Measurements from ENCODE around the gene PCED1B.
"Not testable (repeated sequence)": the region's sequence is repeated elsewhere in the genome, so short reads cannot be mapped to it uniquely, and the experiment has no call there.

Gene PCED1B

DNA sequence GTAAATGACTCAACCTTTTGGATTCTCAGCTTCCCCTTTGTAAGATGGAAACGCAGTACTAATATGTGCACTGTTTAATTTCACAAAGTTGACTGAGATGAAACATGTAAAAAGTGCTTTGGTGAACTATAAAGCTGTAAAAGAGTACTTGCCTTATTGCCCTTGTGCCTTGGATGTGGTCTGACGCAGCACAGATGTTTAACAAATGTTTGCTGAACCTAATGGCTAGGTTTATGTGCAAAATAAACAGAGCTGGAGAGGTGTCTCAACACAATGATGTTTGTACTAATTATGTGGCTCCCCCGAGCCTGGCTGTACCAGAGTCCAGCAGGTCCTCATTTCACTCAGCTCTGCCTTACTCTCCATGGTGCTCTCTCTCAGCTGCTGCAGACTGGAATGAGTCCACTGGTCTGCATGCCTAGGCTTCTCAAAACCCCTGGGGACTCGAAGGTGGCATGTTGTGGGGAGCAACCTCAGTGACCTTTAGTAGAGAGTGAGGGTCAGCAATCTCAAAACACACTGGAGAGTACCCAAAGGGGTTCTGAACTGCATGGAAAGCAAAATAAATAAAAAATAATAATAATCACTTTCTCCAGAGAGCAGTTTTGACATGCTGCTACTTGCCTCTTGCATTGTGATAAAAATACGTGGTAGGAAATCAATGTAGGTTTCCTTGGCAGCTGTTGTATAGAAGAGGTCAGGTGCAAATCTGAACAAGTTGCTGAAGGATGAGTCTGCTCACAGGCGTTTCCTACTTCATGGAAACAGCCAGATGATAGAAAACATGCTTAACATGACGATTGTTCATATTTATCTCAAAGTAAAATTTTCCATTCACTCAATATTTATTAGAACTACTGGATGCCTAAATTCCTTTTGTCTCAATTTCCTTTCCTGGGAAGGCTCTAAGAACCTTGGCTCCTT lies 8.9 kb downstream of the PCED1B start:
- DNase-seq (ENCODE audit: low spot score): no peak

DNA sequence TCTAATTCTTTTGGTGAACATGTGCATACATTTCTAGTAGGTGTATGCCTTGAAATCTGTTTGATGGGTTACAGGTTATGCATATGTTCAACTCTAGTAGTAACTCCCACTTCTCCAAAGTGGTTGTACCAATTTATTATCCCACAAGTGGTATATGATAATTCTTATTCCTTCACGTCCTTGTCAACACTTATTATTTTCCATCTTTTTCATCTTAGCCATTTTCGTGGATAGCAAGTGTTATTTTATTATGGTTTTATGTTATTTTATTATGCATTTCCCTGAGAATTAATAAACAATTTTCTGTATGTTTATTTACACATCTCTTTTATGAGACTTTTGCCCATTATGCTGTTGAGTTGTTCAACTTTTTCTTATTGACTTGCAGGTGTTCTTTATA lies 11.6 kb downstream of the PCED1B start:
- no peak for DNase-seq (ENCODE audit: low spot score)

DNA sequence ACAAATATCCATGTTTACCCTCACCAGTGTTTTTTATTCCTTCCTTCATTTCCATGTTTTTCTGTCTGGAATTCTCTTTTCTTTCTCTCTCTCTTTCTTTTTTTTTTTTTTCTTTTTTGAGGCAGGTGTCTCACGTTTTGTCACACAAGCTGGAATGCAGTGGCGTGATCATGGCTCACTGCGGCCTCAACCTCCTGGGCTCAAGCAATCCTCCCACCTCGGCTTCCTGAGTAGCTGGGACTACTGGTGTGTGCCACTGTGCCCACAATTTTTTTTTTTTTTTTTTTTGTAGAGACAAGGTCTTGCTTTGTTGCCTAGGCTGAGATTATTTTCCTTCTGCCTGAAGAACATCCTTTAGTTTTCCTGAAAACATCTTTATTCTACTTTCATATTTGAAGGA lies 15.4 kb downstream of the PCED1B start:
- DNase-seq (ENCODE audit: low spot score): no peak

DNA sequence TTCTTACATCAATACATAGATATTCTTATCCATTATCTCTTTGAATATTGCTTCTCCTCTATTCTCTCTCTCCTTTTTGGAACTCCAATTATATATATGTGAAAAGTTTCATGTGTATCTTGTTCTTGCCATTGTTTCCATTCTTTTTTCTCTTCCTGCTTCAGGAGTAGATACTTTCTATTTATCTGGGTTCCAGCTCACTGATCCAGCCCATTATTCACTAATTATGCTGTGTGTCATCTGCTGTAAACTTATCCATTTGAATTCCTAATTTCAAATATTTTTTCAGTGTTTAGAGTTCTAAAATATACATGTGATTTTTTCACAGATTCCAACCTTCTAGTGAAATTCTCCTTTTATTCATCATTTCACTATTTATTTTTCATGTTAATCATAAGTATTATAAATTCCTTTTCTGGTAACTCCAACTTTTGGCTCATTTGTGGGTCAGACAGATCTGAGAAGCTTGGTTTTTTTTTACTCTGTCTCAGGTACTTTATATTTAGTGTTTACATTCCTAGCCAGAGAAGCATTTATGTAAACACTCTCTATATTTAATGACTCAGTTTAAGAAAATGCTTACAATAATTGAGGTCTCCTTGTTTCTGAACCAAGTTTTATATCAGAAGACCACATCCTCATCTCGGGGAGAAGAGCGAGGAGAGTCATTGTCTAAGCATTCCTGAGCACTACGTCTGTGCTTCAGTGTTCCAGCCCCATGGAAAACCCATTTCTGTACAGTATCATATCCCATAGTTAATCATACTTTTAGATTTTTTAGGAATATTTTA lies 16.2 kb downstream of the PCED1B start:
- DNase-seq (ENCODE audit: low spot score): no peak

DNA sequence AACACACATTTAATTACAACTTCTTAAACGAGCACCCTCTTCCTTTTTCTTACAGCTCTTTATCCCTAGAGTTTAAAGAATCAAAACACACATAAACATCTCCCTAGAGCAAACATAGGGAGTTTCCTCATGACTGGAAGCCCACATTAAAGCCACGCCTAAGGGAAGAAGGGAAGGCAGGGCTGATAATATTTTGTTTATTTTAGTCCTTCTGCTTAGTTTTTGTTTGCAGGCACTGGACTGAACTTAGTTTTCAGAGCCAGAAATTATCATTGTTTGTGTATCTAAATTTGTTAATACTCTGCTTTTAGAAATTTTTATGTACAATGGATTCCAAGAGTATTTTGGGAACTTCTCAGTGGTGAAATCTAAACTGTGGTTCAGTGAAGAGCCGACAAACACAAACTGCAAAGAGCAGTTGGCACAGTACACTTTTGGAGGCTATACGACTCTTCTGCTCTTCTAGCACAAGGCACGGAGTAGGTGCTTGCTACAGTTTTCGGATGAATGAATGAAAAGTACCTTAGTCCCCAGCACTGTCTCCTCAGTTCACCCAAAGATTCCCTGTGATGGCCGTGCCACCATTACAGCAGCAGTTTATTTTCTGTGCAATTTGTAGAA lies 18.0 kb downstream of the PCED1B start:
- no peak for DNase-seq (ENCODE audit: low spot score)

DNA sequence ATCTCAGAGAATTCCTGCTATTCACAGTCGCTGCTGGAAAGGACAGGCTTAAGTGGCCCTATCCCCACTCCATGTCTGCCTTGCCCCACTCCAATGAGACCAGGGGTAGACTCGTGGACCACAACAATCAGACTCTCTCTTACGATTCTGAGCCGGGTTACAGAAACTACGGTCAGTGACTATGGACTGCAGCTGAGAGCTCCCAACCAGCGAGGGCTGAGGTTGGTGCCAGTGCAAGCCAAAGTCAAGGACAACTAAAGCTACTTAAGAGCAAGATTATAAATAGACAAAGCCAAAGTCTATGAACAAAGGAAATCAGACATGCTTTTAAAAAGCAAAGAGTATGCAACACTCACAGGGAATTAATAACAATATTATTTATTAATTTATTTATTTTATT lies 18.7 kb downstream of the PCED1B start:
- no peak for DNase-seq (ENCODE audit: low spot score)

DNA sequence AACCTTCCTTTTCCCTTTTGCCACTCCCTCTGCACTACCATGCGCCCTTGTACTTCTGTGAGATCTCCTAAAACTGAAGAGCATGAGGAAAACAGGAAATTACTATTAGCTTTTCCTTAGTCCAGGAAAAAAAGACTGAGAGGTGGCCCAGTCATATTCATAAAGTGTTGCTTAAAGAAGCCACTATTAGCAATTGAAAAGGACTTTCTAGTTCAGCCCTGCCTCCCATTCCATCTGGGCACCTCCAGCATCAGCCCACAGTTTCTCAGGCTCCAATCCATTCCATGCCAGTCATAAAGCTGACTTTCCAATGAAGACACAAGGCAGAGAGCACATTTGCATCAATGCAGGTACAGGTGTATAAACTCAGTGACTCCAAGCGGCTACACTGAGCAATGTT lies 20.2 kb downstream of the PCED1B start:
- no peak for DNase-seq (ENCODE audit: low spot score)

DNA sequence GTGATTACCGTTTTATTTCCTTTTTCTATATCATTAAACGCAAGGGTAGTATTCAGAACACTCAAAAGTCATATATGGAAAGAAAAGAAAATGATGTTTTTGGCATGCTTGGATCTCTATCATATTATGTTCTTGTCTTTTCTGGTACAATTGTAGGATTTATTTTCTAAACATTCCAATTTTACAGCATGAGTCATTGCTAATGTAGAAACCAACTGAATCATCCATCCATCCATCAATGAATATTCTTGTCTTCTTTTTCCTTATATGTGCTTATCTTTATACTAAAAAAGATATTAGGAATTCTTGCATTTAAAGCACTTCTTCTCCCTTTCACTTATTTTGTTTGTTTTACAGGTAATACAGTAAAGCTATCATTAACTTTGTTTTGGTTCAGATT lies 20.7 kb downstream of the PCED1B start:
- DNase-seq (ENCODE audit: low spot score): no peak

DNA sequence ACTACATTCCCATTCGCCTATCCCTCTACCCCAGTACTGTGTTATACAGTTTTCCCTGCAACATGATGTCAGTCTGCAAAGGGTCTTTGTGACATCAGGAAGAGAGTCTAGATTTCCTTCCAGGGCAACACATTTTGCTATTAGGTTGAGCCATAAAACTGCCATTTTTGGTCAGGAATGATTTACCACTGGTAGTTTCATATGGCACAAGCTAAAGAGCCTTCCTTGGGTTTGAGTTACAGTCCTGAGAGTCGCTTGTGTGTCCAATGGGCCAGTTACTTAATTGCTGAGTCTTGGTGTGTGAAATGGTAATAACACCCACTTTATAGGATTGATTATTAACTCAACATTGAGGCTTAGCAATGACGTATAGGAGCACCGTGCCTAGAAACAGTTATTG lies 23.0 kb downstream of the PCED1B start:
- DNase-seq (ENCODE audit: low spot score): no peak

DNA sequence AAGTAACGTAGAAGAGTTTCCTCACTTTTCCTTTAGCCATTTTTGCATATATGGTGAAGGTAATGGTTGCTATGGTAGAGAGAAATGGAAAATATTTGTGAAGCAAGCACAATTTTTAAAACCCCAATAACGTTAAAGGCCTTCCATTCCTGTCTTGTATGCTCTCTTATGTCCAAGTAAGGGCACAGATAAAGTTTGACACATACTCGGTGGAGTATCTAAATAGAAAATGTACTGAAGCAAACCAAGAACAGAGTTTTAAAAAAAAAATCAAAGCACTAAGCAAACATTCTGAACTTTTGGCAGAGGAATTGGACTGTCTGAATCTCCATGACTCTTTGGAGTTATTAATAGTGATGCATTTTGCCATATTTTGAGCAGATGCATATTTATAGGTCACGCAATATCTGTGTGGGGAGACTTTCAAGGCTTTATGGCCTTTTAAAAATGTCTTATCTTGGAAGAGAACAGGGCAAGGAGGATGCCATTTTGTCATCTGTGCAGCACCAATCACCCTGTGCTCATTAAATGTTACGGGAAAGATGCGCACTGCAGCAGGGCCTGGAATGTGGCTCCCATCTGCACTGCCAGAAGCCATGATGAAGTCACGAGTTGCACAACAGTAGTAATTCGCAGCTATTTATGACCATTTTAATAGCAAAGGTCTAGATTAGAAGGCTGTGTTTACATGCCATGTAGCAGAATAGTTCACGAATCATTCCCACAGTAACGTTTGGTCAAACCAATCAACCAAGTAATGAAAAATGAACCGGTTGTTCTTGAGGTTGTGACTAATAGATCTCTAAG lies 23.6 kb downstream of the PCED1B start:
- DNase-seq (ENCODE audit: low spot score): no peak

DNA sequence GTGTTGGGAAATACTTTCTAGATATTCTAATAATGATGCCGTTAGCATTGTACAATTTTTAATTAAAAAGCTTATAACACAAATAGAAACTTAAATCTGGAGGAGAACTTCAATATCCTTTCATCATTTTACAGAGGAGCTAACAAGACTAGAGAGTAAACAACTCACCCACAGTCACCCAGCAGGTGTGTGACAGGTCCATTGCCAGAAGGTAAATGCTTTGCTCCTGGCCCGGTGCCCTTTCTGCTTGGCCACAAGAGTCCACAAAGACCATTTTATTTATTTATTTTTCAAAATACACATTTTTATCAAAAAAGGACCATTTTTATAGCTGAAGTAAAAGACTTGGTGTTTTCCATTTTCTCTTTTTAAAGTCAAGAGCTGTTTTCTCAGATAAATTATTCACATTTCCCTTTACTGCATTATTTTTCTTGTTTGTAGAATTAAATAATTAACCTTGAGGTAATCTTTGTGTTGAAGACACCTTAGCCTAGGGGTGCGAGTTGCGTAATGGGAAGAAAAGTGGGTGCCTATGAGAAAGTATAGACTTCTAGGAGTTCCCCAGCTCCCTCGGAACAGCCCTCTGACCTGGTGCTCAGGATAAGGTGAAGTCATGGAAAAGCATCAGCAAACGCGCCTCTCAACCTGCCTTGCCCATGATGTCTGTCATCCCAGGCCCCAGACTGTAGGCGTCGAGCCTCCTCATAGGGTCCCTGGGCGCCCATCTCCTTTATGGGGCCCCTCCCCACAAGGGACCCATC lies 26.7 kb downstream of the PCED1B start:
- DNase-seq (ENCODE audit: low spot score): no peak

DNA sequence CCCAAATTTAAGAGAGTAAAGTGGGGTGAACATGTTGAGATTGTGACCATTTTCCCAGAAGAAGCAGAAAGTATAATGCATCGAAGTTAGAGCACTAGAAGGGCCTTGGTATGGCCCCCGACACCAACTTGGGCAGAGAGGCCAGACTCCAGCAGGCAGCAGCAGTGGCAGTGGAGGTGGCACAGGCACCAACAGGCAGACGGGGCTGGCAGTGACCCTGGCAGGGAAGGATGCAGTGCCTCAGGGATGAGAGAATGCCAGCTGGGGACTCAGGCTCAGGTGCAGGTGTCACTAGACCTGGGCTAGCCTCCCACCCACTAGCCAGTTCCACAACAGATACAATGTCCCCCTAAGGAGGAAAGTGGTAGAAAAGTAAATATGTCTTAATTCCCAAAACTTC lies 28.0 kb downstream of the PCED1B start:
- DNase-seq (ENCODE audit: low spot score): no peak

DNA sequence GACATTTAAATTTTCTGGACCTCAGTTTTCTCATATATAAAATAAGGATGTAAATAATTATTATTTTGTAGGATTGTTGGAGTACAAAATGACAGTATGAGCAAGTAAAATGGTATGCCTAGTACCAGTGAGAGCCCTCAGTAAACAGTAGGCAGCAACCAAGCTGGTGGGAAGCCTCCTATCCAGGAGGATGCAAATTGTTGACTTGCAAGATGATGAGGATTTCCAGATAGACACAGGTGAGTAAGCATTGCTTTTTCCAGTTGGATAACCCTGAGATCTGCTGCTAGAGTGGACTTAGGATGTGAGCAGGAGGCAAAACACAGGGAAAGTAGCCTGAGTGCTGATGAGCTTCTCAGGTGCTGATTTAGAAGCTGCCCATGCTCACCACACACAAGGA lies 28.5 kb downstream of the PCED1B start:
- no peak for DNase-seq (ENCODE audit: low spot score)

DNA sequence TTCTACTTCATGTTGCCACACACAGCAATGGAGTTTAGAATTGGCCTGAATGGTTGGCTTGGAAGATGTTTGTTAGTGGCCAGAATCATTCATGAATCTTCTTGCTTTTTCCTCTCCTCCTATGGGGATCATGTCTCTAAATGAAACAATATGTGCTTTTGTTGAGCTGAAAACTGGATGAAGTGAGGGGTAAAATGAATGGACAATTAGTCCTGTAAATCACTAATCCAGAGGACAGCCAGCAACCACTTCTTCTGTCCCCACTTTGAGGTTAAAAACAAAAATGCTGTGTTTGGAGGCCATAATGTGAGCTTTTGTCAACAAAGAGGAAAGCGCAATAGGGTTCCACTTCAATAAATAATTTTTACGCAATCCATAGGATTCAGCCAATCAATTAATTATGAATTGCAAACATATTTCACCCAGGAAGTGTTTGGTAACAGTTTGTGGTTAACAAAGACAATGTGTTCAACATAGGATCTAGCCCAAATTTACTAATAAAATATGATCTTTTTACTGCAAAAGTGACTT lies 30.7 kb downstream of the PCED1B start:
- no peak for DNase-seq (ENCODE audit: low spot score)

DNA sequence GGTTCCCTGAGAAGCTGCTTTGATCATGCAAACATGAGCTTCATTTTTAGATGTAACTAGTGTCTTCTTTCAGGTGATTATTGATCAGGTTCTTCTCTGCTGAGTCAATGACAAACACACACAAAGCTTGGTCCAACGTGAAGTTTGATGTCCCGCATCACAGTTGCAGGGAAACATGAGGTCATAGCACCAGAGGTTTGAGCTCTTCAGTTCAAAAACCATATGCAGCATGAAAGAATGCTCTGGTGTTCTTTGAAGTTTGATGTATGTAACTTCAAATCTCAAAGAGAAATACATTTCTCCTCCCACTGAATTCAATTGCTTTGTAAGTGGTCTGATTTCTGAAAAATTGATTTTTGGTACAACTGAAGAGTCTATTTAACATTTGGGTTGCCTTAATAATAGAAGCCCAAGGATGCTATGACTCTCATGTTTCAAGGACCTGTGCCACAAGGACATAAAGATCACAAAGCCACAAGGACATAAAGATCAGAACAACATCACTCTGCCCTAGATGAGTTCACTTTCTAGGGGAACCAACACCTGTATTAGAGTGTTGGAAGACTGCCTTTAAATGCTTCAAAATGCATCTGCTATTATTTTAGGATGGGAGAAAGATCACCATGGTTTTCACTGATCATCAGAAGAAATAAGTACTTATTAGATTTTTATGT lies 31.4 kb downstream of the PCED1B start:
- DNase-seq (ENCODE audit: low spot score): no peak

DNA sequence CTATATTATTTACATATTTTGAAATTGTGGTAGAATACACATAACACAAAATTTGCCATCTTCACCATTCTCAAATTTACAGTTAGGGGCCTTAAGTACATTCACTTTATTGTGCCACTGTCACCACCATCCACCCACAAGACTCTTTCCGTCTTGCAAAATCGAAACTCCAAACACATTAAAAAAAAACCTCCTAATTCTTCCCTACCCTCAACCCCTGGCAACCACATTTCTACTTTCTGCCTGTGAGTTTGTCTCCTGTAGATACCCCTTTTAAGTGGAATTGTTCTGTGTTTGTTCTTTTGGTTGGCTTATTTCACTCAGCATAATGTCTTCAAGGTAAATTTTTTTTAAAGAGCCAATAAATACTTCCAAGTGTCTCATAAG lies 32.0 kb downstream of the PCED1B start:
- DNase-seq (ENCODE audit: low spot score): no peak

DNA sequence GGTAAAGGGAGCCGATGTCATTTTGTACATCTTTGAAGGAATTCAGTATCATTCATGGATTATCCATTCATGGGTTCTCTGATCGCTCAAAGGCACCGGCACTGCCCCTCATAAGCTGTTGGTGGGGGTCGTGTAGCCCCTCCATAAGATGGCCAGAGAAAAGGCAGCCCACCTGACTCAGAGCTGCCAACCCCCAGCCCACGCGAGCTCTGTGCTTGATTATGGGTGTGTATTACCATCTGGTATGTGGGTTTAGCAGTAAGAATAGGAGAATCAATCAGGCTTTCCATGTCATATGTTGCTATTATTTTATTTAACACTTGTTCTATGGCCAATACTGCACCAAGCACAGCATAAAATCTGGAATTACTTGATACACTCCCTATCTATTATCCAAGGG lies 32.4 kb downstream of the PCED1B start:
- DNase-seq (ENCODE audit: low spot score): no peak

DNA sequence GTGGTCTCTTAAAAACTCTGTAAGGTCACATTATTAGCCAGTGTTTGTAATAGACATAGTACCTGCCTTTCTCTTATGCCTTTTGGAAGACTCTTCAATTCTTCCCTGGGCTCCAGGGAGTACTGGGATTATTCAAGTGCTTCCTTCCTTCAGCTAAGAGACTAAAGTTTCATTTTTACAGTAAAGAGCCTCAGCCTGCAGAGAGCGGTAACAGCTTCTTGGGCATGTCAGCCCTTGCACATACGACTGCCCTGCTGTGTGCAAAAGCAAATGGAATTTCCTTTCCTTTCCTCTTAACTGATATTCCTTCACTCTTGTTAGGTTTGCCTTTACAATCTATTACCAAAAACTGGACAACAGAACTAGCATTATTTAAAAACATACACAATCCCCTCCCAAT lies 33.3 kb downstream of the PCED1B start:
- DNase-seq (ENCODE audit: low spot score): no peak

DNA sequence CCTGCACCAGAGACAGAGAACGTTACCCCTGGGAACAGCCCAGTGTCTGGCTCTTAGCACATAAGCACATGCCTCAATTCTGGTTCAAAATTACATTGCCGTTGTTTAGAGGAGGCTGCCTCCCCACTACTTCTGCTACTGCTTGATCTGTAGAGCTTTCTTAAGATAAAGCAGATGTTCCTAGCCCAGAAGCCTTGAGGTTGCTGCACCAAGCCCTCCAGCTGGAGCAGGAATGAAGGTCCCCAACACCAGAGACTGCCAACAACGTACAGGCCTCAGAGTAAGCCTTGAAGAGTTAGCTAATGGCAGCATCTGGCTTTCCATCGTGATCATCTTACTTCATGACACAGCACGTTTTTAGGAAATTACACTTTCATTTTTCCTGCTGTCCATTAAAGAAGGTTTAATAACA lies 35.1 kb downstream of the PCED1B start:
- no peak for DNase-seq (ENCODE audit: low spot score)

DNA sequence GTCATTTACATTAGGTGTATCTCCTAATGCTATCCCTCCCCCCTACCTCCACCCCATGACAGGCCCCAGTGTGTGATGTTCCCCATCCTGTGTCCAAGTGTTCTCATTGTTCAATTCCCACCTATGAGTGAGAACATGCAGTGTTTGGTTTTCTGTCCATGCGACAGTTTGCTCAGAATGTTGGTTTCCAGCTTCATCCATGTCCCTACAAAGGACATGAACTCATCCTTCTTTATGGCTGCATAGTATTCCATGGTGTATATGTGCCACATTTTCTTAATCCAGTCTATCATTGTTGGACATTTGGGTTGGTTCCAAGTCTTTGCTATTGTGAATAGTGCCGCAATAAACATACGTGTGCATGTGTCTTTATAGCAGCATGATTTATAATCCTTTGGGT lies 37.9 kb downstream of the PCED1B start:
- DNase-seq (ENCODE audit: low spot score): not testable (repeated sequence)

All from pons (tissue), 1 donor.